WTC11 (cell line): Measurements from ENCODE around the gene CACNA1H. TPM values are rescaled to one million over a fixed set of nuclear protein-coding genes. Genes with fewer than 3 reads are reported as not detected.

Experiments
- ATAC-seq: fragments of 200-7000 bp; cut with Tn5 transposase; 2 replicates; pipeline ENCODE4 v1.10.0; 2021; ENCODE audit warnings: mild to moderate bottlenecking, moderate library complexity
- CTCF ChIA-PET: fragments of 300-600 bp; sonication (Branson Sonifier 250); formaldehyde crosslinking; loops from one replicate; lab custom pipeline; 2021; ENCODE audit warnings: antibody characterized with exemption; lab: Charles Lee
- POLR2A ChIA-PET: fragments of 350-600 bp; sonication (Branson Sonifier 250); formaldehyde crosslinking; loops from one replicate; lab custom pipeline; 2021; ENCODE audit warnings: antibody characterized with exemption; lab: Charles Lee
- DNase-seq: peaks from one replicate; pipeline ENCODE4 v3.0.0; 2021; ENCODE audit warnings: low spot score
- H3K27ac Mint-ChIP-seq: 2 replicates; pipeline ENCODE4 v1.8.0; 2021; ENCODE audit warnings: mixed read lengths
- H3K27me3 Mint-ChIP-seq: 2 replicates; pipeline ENCODE4 v1.8.0; 2021; ENCODE audit warnings: low read depth, mild to moderate bottlenecking, moderate library complexity, mixed read lengths
- H3K36me3 Mint-ChIP-seq: 2 replicates; pipeline ENCODE4 v1.8.0; 2021; ENCODE audit warnings: mixed read lengths
- H3K4me1 Mint-ChIP-seq: 2 replicates; pipeline ENCODE4 v1.8.0; 2022; ENCODE audit warnings: mixed read lengths
- H3K4me3 Mint-ChIP-seq: 2 replicates; pipeline ENCODE4 v1.8.0; 2021; ENCODE audit warnings: mild to moderate bottlenecking, moderate library complexity, mixed read lengths
- H3K9me3 Mint-ChIP-seq: 2 replicates; pipeline ENCODE4 v1.8.0; 2021; ENCODE audit warnings: mixed read lengths
- CDX4 ChIP-seq: fragments of 250-450 bp; sonication (Bioruptor Pico); IDR thresholded peaks from 2 replicates; pipeline ENCODE4 v1.9.0; 2021; ENCODE audit warnings: moderate library complexity, mild to moderate bottlenecking, inconsistent platforms, borderline replicate concordance
- CREB1 ChIP-seq: sonication (generic); formaldehyde crosslinking; IDR thresholded peaks from 2 replicates; pipeline ENCODE4 v1.8.0; 2023; ENCODE audit warnings: mild to moderate bottlenecking, missing genetic modification reagents
- CTCF ChIP-seq: fragments of 200-600 bp; IDR thresholded peaks from 2 replicates; pipeline ENCODE4 v1.8.0; 2022; ENCODE audit warnings: antibody characterized with exemption
- E2F5 ChIP-seq: sonication (generic); formaldehyde crosslinking; IDR thresholded peaks from 2 replicates; pipeline ENCODE4 v1.8.1; 2022; ENCODE audit warnings: mild to moderate bottlenecking, moderate library complexity, missing genetic modification reagents
- HMGXB4 ChIP-seq: sonication (generic); formaldehyde crosslinking; IDR thresholded peaks from 2 replicates; pipeline ENCODE4 v1.8.1; 2023; ENCODE audit warnings: mild to moderate bottlenecking, moderate library complexity, missing genetic modification reagents
- MLX ChIP-seq: sonication (generic); formaldehyde crosslinking; IDR thresholded peaks from 2 replicates; pipeline ENCODE4 v1.8.1; 2023; ENCODE audit warnings: mild to moderate bottlenecking, missing genetic modification reagents, moderate library complexity
- NFATC4 ChIP-seq: fragments of 250-450 bp; sonication (Bioruptor Pico); IDR thresholded peaks from 2 replicates; pipeline ENCODE4 v1.9.0; 2021; ENCODE audit warnings: mild to moderate bottlenecking
- NR1H2 ChIP-seq: sonication (generic); formaldehyde crosslinking; IDR thresholded peaks from 2 replicates; pipeline ENCODE4 v1.9.0; 2021; ENCODE audit warnings: mild to moderate bottlenecking, moderate library complexity, missing genetic modification reagents
- NR3C1 ChIP-seq: sonication (generic); formaldehyde crosslinking; conservative IDR thresholded peaks from 2 replicates; pipeline ENCODE4 v1.8.1; 2023; ENCODE audit warnings: low read depth, mild to moderate bottlenecking, missing genetic modification reagents
- SMAD4 ChIP-seq: sonication (generic); formaldehyde crosslinking; IDR thresholded peaks from 2 replicates; pipeline ENCODE4 v1.8.0; 2022; ENCODE audit warnings: mild to moderate bottlenecking, missing genetic modification reagents
- SP1 ChIP-seq: sonication (generic); formaldehyde crosslinking; conservative IDR thresholded peaks from 2 replicates; pipeline ENCODE4 v1.8.1; 2022; ENCODE audit warnings: missing genetic modification reagents
- TCF7 ChIP-seq: sonication (generic); formaldehyde crosslinking; IDR thresholded peaks from 2 replicates; pipeline ENCODE4 v1.8.0; 2022; ENCODE audit warnings: mild to moderate bottlenecking, low read depth, missing genetic modification reagents, moderate library complexity
- ZNF416 ChIP-seq: fragments of 250-450 bp; sonication (Bioruptor Pico); IDR thresholded peaks from 2 replicates; pipeline ENCODE4 v1.9.0; 2021; ENCODE audit warnings: mild to moderate bottlenecking, inconsistent platforms
- ZSCAN18 ChIP-seq: fragments of 250-450 bp; sonication (Bioruptor Pico); IDR thresholded peaks from 2 replicates; pipeline ENCODE4 v2.1.2; 2022; ENCODE audit warnings: mild to moderate bottlenecking, moderate library complexity
- total RNA-seq: library from RNA; stranded (reverse); gene quantifications from 3 replicates; pipeline ENCODE4 v1.2.3, GENCODE V29; 2021
- TF ChIP-seq, protein P1 (sequence below): sonication (generic); formaldehyde crosslinking; IDR thresholded peaks from 2 replicates; pipeline ENCODE4 v1.8.1; 2023; ENCODE audit warnings: mild to moderate bottlenecking, missing genetic modification reagents
- TF ChIP-seq, protein P2 (sequence below): sonication (generic); formaldehyde crosslinking; IDR thresholded peaks from 2 replicates; pipeline ENCODE4 v1.8.1; 2022; ENCODE audit warnings: mild to moderate bottlenecking, missing genetic modification reagents, moderate library complexity, borderline replicate concordance
- TF ChIP-seq, protein P3 (sequence below): sonication (generic); formaldehyde crosslinking; IDR thresholded peaks from 2 replicates; pipeline ENCODE4 v1.8.0; 2023; ENCODE audit warnings: missing genetic modification reagents, mild to moderate bottlenecking, borderline replicate concordance

Gene CACNA1H
- total RNA-seq, 1 experiment from 2014 or later, result 38.0 TPM

DNA sequence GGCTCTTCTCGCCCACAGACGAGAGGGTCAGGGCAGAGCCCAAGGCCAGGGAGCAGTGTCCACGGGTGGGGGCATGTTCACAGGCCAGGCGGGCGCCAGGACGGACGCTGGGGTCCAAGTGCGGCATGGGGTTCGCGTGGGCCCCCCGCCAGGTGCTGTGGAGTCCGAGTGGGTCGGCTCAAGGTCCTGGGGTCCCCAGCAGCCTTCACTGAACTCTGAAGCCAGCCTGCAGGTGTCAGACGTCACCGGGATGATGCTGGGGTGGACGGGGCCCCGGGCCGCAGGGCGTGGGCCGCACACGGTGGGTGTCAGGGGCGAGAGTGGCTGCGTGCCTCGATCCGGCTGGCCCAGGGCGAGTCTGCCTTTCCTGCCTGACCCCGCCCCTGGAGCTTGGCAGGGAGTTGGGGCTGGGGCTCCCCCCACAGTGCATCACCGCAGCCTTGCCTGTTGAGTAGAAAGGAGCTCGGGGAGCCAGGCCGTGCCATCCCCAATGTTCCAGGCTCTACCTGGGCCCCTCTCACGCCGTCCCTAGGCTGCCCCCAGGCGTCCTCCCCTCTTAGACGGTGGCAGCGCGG, 19.0 kb downstream of the CACNA1H start:
- Mint-ChIP-seq H3K36me3 (no peaks in the 10 kb centered on the region), H3K27ac (no peak overlapping the region)
- POLR2A ChIA-PET, result no interaction called here
- TF ChIP-seq MLX, result no peak
- TF ChIP-seq, all 79 proteins: peak for 0
- DNase-seq, result no peak
- no peak overlapping the region for H3K4me3 Mint-ChIP-seq
- no peaks in the 10 kb centered on the region for H3K27me3 Mint-ChIP-seq
- no peaks in the 10 kb centered on the region for H3K4me1 Mint-ChIP-seq
- no peak for ATAC-seq
- no peaks in the 10 kb centered on the region for H3K9me3 Mint-ChIP-seq
- CTCF ChIA-PET, result no interaction called here

- Mint-ChIP-seq H3K36me3 (no peaks in the 10 kb centered on the region), H3K4me3 (no peak overlapping the region), H3K9me3 (no peaks in the 10 kb centered on the region), H3K4me1 (no peaks in the 10 kb centered on the region)
- ATAC-seq, result no peak
- CTCF ChIA-PET, result no interaction called here
- POLR2A ChIA-PET, result no interaction called here
- TF ChIP-seq NR3C1 (no peak), NFATC4 (no peak), E2F5 (CRISPR knock-in tag) (no peak), CDX4 (CRISPR knock-in tag) (no peak), NR1H2 (CRISPR knock-in tag) (no peak), CTCF (no peak), TCF7 (CRISPR knock-in tag) (no peak), HMGXB4 (no peak), ZSCAN18 (CRISPR knock-in tag) (no peak), ZNF416 (CRISPR knock-in tag) (no peak), SMAD4 (no peak), SP1 (CRISPR knock-in tag) (no peak), CREB1 (no peak)
- TF ChIP-seq, protein P1, sequence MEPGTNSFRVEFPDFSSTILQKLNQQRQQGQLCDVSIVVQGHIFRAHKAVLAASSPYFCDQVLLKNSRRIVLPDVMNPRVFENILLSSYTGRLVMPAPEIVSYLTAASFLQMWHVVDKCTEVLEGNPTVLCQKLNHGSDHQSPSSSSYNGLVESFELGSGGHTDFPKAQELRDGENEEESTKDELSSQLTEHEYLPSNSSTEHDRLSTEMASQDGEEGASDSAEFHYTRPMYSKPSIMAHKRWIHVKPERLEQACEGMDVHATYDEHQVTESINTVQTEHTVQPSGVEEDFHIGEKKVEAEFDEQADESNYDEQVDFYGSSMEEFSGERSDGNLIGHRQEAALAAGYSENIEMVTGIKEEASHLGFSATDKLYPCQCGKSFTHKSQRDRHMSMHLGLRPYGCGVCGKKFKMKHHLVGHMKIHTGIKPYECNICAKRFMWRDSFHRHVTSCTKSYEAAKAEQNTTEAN, result no peak
- TF ChIP-seq, protein P2, sequence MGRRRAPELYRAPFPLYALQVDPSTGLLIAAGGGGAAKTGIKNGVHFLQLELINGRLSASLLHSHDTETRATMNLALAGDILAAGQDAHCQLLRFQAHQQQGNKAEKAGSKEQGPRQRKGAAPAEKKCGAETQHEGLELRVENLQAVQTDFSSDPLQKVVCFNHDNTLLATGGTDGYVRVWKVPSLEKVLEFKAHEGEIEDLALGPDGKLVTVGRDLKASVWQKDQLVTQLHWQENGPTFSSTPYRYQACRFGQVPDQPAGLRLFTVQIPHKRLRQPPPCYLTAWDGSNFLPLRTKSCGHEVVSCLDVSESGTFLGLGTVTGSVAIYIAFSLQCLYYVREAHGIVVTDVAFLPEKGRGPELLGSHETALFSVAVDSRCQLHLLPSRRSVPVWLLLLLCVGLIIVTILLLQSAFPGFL (CRISPR knock-in tag), result no peak
- TF ChIP-seq, protein P3, sequence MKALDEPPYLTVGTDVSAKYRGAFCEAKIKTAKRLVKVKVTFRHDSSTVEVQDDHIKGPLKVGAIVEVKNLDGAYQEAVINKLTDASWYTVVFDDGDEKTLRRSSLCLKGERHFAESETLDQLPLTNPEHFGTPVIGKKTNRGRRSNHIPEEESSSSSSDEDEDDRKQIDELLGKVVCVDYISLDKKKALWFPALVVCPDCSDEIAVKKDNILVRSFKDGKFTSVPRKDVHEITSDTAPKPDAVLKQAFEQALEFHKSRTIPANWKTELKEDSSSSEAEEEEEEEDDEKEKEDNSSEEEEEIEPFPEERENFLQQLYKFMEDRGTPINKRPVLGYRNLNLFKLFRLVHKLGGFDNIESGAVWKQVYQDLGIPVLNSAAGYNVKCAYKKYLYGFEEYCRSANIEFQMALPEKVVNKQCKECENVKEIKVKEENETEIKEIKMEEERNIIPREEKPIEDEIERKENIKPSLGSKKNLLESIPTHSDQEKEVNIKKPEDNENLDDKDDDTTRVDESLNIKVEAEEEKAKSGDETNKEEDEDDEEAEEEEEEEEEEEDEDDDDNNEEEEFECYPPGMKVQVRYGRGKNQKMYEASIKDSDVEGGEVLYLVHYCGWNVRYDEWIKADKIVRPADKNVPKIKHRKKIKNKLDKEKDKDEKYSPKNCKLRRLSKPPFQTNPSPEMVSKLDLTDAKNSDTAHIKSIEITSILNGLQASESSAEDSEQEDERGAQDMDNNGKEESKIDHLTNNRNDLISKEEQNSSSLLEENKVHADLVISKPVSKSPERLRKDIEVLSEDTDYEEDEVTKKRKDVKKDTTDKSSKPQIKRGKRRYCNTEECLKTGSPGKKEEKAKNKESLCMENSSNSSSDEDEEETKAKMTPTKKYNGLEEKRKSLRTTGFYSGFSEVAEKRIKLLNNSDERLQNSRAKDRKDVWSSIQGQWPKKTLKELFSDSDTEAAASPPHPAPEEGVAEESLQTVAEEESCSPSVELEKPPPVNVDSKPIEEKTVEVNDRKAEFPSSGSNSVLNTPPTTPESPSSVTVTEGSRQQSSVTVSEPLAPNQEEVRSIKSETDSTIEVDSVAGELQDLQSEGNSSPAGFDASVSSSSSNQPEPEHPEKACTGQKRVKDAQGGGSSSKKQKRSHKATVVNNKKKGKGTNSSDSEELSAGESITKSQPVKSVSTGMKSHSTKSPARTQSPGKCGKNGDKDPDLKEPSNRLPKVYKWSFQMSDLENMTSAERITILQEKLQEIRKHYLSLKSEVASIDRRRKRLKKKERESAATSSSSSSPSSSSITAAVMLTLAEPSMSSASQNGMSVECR (CRISPR knock-in tag), result no peak
- TF ChIP-seq, all 79 proteins: peak for 0
- H3K27me3 Mint-ChIP-seq, result no peaks in the 10 kb centered on the region
- H3K27ac Mint-ChIP-seq, result no peak overlapping the region
- no peak for DNase-seq
Observed at GRCh38 chr16:1172651-1173050, 19.7 kb downstream of the CACNA1H start.
